Epithelial cell of proximal tubule (primary cell): ENCODE results near the gene POLR2M. TPM values are rescaled to one million over a fixed set of nuclear protein-coding genes. Genes with fewer than 3 reads are reported as not detected.

Experiments
- DNase-seq: peaks from one replicate; pipeline ENCODE4 v3.0.0-alpha.2; 2011; ENCODE audit warnings: low read depth
- H3K4me3 ChIP-seq: 2 replicates; pipeline ENCODE4 v1.5.1; 2011; ENCODE audit warnings: low read depth, mild to moderate bottlenecking, low read length
- CTCF ChIP-seq: conservative IDR thresholded peaks from 2 replicates; pipeline ENCODE4 v1.5.1; 2012; ENCODE audit warnings: low read depth, mild to moderate bottlenecking, low read length
- total RNA-seq: library from RNA; depleted of rRNA; stranded (reverse); fragments of >200 nt; gene quantifications from 2 replicates; pipeline ENCODE4 v1.2.3, GENCODE V29; 2015

The POLR2M gene
- total RNA-seq, 1 donor from 2014 or later, result 39.3 TPM

GRCh38 chr15:57746786-57747185, 40.3 kb downstream of the POLR2M start:
- H3K4me3 ChIP-seq, result no peak overlapping the region
- no peak for DNase-seq
- TF ChIP-seq CTCF, result no peak

DNA sequence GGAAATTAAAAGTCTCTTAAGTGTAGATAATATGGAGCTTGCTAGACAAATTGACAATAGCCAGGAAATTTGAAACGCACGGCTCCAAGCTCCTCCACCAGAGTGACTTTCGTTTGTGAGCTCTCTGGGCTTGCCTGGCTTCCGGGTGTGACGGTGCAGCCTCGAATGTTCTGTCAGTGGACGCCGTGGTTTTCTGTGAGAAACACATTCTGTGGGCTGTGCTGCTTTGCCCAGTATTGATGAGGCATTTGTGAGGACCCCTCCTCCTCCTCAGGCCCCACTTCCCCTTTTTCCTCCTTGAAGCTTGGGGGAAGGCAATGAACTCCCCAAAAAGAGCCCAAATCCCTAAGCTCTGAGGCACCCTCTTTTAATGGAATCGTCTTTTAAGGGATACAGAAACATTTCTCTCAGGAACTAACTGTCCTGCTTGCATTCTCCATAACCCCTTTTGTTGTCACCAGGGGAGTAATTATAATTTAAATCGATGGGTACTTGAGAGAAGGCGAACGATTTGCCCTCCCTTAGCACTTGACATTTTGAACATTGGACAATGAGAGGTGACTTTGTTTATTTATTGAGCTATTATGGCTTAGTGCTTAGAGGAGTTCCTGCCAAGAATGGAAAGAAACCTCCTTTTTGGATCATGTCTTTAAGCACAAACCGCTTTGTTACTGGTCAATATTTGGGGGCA, 40.8 kb downstream of the POLR2M start:
- no peak overlapping the region for H3K4me3 ChIP-seq
- DNase-seq, result no peak
- TF ChIP-seq CTCF, result no peak

DNA sequence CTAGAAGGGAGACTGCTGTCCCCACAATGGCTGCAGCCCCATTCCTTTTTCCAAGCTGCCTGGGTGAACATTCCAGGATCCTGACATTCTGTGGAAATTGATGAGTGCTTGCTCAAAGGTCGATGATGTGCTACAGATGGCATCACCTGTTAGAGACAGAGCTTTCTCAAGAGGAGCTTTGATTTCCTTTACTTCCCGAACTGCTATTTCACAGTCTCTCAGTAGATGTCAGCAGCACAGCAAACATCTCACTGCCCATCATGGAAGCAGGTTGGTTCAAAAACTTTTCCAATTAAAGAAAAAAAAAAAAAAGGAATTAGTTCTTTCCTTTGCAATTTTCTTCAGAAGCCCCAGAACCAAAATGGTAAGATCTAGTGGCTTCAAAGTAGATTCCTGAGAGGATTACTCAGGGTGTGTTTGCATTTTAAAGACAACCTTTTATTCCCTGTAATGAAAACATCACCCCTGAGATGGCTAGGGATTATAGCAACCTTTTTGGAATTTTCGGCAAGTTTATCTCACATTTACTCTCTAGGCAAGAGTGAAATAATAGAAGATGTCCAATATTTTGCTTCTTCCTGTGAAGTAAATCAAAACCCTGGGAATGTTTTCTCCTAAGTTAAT, 44.8 kb downstream of the POLR2M start:
- no peak for DNase-seq
- peak; percentile 84 for TF ChIP-seq CTCF
- H3K4me3 ChIP-seq, result no peak overlapping the region

GRCh38 chr15:57752436-57752835, 45.9 kb downstream of the POLR2M start:
- TF ChIP-seq CTCF, result peak; percentile 27
- H3K4me3 ChIP-seq, result no peak overlapping the region
- no peak for DNase-seq

DNA sequence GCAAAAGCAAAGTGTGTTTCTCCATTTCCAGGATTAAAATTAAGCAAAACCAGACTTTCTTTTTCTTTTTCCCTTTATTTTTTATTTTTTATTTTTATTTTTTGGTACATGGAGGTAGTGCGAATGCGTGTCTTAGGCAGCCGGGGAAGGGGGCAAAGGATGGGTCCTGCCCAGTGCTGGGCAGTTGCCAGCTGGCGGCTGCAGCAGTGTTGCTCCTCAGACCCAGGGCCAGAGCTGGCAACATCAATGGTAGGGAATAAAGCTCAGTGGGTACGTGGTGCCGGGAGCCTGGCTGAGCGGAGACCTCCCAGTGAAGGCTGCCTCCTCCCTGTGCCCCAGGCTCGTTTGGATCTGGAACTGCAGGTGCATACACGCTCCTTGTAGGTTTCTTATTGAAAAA, 46.3 kb downstream of the POLR2M start:
- no peak overlapping the region for H3K4me3 ChIP-seq
- no peak for DNase-seq
- TF ChIP-seq CTCF, result no peak

- no peak for TF ChIP-seq CTCF
- DNase-seq, result no peak
- H3K4me3 ChIP-seq, result no peak overlapping the region
These were observed 50.0 kb downstream of the POLR2M start for GRCh38 chr15:57756466-57756865.

DNA sequence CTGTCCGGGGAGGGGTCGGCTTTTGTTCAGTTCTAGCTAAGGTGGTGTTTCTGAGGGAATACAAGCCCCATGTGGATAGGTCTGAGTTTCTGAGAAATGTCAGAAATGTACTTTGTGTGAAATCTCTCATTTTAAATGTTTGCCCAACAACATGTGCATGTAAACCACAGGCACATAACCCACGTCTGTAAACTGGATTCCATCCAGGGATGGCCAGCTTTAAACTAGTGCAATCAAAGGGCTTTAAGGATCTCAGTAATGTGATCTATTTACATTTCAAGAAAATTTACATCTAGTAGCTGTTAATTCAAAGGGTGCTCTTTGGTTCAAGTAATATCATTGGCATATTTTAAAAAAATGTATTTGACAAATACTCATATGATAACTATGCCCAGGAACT, 52.0 kb downstream of the POLR2M start:
- H3K4me3 ChIP-seq, result no peak overlapping the region
- no peak for DNase-seq
- no peak for TF ChIP-seq CTCF
